ENCODE measurements around the gene NMRK1. TPM values are rescaled to one million over a fixed set of nuclear protein-coding genes. Genes with fewer than 3 reads are reported as not detected.

NMRK1 gene
- 28.6 and 29.7 TPM in 2 replicates for total RNA-seq

GRCh38 chr9:75087824-75088645 lies at the start of gene NMRK1, which contains the start of gene OSTF1:
NMRK1 (minus strand) TSS chr9:75088155; CDS start chr9:75083115, 5,040 bp downstream.
OSTF1 (plus strand) TSS chr9:75088514; CDS start chr9:75088693, 179 bp downstream.

Other genes with a start within 250 kb of the NMRK1 start
- gene TRPM6, start 200.2 kb downstream of the NMRK1 start, total RNA-seq: under 0.01 TPM in 2 replicates
- gene C9orf40, start 135.2 kb downstream of the NMRK1 start, total RNA-seq: 3.1 and 3.6 TPM in 2 replicates
- gene CARNMT1, start 59.9 kb downstream of the NMRK1 start, total RNA-seq: 18.2 and 20.0 TPM in 2 replicates
- gene OSTF1, start 359 bp upstream of the NMRK1 start, total RNA-seq: 88.1 and 101 TPM in 2 replicates

Data from endothelial cell of coronary artery (primary cell).